HG03175 (cell line): Measurements from ENCODE around the gene FAM25A.
"Not testable (repeated sequence)": the region's sequence is repeated elsewhere in the genome, so short reads cannot be mapped to it uniquely, and the experiment has no call there.

ENCODE experiments used
- ATAC-seq: cut with Tn5 transposase; IDR thresholded peaks from one replicate; pipeline ENCODE4 v1.9.1; 2021; ENCODE audit warnings: mild to moderate bottlenecking, moderate library complexity; ENCODE audit not compliant: unreplicated experiment

The FAM25A gene

DNA sequence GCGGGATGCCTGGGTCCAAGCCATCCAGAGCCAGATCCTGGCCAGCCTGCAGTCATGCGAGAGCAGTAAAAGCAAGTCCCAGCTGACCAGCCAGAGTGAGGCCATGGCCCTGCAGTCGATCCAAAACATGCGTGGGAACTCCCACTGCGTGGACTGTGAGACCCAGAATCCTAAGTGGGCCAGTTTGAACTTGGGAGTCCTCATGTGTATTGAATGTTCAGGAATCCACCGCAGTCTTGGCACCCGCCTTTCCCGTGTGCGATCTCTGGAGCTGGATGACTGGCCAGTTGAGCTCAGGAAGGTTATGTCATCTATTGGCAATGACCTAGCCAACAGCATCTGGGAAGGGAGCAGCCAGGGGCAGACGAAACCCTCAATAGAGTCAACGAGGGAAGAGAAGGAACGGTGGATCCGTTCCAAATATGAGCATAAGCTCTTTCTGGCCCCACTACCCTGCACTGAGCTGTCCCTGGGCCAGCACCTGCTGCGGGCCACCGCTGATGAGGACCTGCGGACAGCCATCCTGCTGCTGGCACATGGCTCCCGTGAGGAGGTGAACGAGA lies 10.9 kb upstream of the FAM25A start:
- not testable (repeated sequence) for ATAC-seq

GRCh38 chr10:87013528-87013927 lies 6.6 kb upstream of the FAM25A start:
- ATAC-seq, result not testable (repeated sequence)

DNA sequence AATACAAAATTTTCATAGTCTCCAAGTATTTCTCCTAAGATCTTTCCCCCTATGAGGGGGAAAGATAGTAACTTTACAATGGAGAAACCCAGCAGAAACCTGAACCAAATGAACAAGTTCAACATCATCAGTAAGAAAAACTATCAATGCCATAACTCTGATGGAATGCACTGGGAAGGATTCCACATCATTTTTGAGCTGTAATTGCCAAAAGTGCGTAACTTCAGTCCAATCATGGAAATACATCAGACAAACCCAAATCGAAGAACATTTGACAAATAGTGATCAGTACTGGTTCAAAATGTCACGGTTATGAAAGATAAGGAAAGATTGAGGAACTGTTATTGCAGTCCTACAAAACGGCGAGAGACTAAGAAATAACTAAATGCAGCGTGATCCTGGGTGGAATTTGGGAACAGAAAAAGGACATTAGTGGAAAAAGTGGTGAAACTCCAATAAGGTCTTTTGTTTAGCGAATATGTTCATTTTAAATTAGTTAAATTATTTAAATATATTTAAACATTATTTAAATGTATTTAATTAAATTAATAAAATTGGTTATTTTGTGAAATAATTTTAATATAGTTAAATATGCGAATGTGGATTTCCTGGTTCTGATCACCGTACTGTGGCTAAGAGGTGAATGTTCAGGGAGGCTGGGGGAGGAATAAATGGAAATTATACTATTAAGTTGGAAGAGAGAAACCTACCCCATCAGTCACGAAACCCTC lies 4.9 kb upstream of the FAM25A start:
- ATAC-seq, result not testable (repeated sequence)

- ATAC-seq, result not testable (repeated sequence)
Observed at GRCh38 chr10:87018127-87018526, 2.0 kb upstream of the FAM25A start.

DNA sequence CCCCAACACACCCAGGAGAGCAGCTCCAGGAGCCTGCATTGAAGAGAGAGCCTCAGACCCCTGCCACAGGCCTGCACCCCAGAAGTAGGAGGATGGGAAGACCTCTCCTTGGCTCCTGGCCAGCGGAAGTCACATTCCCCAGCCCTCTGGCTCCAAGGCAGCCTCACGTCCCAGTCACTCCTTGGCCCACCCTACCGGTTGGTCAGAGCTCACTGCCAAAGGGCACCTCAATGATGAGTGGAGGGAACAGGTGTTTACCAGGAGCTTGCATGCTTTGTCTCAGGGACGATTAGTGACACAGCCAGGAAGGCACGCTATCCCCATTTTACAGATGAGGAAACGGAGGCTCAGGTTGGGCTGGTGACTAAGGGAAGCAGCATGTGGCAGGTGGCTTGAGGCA lies 1.0 kb upstream of the FAM25A start:
- ATAC-seq, result not testable (repeated sequence)

DNA sequence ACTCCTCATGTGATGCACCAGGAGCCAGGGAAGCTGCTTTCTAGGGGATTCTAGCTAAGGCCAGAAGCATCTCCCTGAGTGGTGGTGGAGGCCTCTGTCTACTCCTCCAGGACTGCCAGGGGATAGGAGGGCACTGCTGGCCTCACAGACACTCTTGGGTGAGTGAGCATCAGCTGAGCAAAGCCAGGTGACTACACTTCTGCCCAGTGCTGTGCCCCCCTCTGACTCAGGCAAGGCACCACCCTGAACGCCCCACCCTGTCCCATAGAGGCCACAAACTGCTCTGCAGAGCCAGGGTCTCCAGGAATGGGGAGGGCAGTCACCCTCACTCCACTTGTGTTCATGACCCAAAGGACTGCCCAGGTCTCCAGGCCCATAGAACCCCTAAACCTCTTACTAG lies 590 bp upstream of the FAM25A start:
- not testable (repeated sequence) for ATAC-seq

- not testable (repeated sequence) for ATAC-seq
Observed at GRCh38 chr10:87025285-87025958, 5.3 kb downstream of the FAM25A start.

GRCh38 chr10:87026747-87027508 lies 6.8 kb downstream of the FAM25A start:
- not testable (repeated sequence) for ATAC-seq

GRCh38 chr10:87030419-87030818 lies 10.3 kb downstream of the FAM25A start:
- not testable (repeated sequence) for ATAC-seq

- no peak for ATAC-seq
Observed at GRCh38 chr10:87030912-87031635, 11.0 kb downstream of the FAM25A start.

- ATAC-seq, result no peak
Observed at GRCh38 chr10:87036623-87037022, 16.5 kb downstream of the FAM25A start.

DNA sequence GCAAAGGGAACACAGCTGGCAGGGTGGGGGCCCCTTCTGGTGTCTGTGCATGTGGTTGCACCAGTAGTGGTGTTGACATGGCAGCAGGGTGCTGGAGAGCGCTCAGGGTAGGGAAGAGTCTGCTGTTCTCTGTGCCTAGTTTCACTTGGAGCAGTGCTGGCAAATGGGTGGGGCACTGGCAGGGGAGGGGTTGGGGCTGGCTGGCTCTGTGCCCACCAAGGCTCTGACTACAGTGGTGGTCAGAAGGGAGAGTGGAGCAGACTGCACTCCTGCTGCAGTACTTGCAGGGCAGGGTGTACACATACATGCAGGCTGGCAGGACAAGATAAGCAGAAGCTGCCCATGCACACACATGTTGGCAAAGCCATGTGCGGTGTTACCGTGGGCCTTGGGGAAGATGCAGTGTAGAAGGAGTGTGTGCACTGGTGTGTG lies 18.2 kb downstream of the FAM25A start:
- no peak for ATAC-seq

DNA sequence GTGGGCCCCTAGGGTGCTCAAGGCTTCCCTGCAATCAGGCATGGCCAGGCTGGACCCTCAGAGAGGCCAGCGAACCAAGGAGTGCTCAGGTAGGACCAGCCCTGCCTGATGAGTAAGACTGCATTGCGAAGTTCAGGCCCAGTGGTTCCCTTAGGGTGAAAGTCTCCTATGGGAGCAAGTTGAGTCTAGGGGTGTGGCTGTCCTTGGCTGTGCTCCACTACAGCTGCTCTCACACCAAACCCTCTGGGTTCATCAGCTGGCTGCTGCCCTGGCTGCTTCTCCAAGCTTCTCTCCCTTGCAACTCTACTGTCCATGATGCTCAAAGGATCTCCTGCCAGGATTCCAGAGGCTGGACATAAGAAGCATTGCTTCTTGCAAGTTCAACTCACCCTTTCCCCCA lies 18.7 kb downstream of the FAM25A start:
- ATAC-seq, result no peak

DNA sequence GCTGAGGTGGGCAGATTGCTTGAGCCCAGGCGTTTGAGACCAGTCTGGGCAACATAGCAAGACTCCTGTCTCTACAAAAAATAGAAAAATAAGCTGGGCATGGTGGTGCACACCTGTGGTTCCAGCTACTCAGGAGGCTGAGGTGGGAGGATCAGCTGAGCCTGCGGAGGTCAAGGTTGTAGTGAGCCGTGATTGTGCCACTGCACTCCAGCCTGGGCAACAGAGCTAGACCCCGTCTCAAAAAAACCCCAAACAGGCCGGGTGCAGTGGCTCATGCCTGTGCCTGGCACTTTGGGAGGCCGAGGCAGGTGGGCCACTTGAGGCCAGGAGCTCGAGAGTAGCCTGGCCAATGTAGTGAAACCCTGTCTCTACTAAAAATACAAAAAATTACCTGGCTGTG lies 23.5 kb downstream of the FAM25A start:
- not testable (repeated sequence) for ATAC-seq

DNA sequence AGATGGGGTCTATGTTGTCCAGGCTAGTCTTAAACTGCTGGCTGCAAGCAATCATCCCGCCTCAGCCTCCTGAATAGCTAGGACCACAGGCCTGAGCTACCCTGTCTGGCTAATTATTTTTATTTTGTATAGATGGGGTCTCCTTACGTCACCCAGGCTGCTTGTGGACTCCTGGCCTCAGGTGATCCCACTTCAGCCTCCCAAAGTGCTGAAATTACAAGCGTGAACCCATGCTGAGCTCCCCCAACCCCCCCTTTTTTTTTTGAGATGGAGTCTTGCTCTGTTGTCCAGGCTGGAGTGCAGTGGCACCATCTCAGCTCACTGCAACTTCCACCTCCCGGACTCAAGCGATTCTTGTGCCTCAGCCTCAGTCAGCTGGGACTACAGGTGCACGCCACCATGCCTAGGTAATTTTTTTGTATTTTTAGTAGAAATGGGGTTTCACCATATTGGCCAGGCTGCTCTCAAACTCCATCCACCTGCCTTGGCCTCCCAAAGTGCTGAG lies 25.4 kb downstream of the FAM25A start:
- no peak for ATAC-seq

- no peak for ATAC-seq
Observed at GRCh38 chr10:87053111-87053510, 33.0 kb downstream of the FAM25A start.

DNA sequence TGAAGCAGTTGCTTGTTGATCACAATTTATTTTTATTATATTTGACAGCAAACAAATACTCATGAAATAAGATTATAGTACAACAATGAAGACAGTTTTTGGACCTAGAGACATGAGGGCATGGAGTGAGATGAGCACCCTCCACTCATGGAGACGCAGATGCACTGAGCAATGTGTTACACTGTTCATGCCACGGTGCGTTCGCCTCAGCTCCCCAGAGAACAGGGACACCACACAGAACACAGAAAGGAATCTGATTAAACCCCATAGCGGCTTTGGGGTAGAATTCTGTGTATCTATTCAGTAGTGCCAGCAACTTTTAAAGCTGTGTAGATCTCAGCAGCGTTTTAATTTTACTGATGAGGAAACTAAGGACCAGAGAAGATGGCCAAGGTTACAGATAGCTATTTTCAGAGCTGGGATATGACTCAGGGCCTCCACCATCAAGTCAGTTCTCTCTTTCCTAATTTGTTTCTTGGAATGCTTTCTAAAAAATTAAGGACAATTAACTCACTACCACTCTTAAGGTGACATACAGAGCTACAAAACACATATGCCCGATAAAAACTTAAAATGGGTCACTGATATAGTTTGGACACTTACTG lies 33.6 kb downstream of the FAM25A start:
- no peak for ATAC-seq

GRCh38 chr10:87054373-87055295 lies 34.5 kb downstream of the FAM25A start:
- no peak for ATAC-seq

DNA sequence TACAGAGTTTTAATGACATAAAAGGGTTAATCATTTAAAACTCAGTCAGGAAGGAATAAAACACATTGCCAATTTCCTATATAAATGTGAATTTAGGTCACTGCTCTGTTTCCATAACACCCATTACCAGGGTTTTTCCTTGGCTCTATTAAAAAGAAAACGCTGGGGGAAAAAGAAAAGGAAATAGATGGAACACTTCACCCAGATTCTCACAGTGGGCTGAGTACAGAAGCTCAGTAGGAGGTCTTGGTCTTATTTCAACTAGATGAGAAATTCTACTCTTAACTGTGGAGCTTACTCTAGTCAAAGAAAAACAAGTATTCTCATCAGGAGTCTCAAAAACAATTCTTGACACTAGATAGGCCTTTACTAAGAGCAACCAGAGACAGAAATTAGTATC lies 38.1 kb downstream of the FAM25A start:
- no peak for ATAC-seq
